Measurements from ENCODE around the gene KMT2E.
A peak's percentile ranks its signal among the peaks of the same experiment; 100 is the strongest.

The KMT2E gene

GRCh38 chr7:105010504-105011130 is 3.4 kb upstream of the KMT2E start:
- Histone ChIP-seq H3K9me3 (ENCODE audit: control insufficient read depth, insufficient read depth, low read length) (no peaks in the 10 kb centered on the region), H3K36me3 (ENCODE audit: insufficient read depth, low read length) (no peaks in the 10 kb centered on the region), H3K9ac (ENCODE audit: low read depth, low read length) (peak overlapping the region; percentile 99), H3K4me1 (ENCODE audit: insufficient read depth, low read length) (peaks cover 11% of the 10 kb centered on the region)

- peak overlapping the region; percentile 99 for H3K9ac ChIP-seq (ENCODE audit: low read depth, low read length)
- H3K36me3 ChIP-seq (ENCODE audit: insufficient read depth, low read length) = no peaks in the 10 kb centered on the region
- H3K9me3 ChIP-seq (ENCODE audit: control insufficient read depth, insufficient read depth, low read length) = no peaks in the 10 kb centered on the region
- H3K4me1 ChIP-seq (ENCODE audit: insufficient read depth, low read length) = peaks cover 11% of the 10 kb centered on the region
These were observed 2.7 kb upstream of the KMT2E start for GRCh38 chr7:105011141-105011830.

GRCh38 chr7:105011831-105012502 is 2.0 kb upstream of the KMT2E start:
- peak overlapping the region; percentile 99 for H3K9ac ChIP-seq (ENCODE audit: low read depth, low read length)
- no peaks in the 10 kb centered on the region for H3K9me3 ChIP-seq (ENCODE audit: control insufficient read depth, insufficient read depth, low read length)
- no peaks in the 10 kb centered on the region for H3K36me3 ChIP-seq (ENCODE audit: insufficient read depth, low read length)
- H3K4me1 ChIP-seq (ENCODE audit: insufficient read depth, low read length) = peaks cover 11% of the 10 kb centered on the region

GRCh38 chr7:105012503-105013220 is 1.3 kb upstream of the KMT2E start:
- Histone ChIP-seq H3K36me3 (ENCODE audit: insufficient read depth, low read length) (no peaks in the 10 kb centered on the region), H3K4me1 (ENCODE audit: insufficient read depth, low read length) (peaks cover 18% of the 10 kb centered on the region), H3K9me3 (ENCODE audit: control insufficient read depth, insufficient read depth, low read length) (no peaks in the 10 kb centered on the region), H3K9ac (ENCODE audit: low read depth, low read length) (peak overlapping the region; percentile 99)

- Histone ChIP-seq H3K9ac (ENCODE audit: low read depth, low read length) (peak overlapping the region; percentile 99), H3K4me1 (ENCODE audit: insufficient read depth, low read length) (peaks cover 21% of the 10 kb centered on the region), H3K36me3 (ENCODE audit: insufficient read depth, low read length) (no peaks in the 10 kb centered on the region), H3K9me3 (ENCODE audit: control insufficient read depth, insufficient read depth, low read length) (no peaks in the 10 kb centered on the region)
These were observed 687 bp upstream of the KMT2E start for GRCh38 chr7:105013221-105013815.

GRCh38 chr7:105014693-105015389 is 836 bp downstream of the KMT2E start:
- Histone ChIP-seq H3K4me1 (ENCODE audit: insufficient read depth, low read length) (peaks cover 15% of the 10 kb centered on the region), H3K9ac (ENCODE audit: low read depth, low read length) (peak overlapping the region; percentile 99), H3K36me3 (ENCODE audit: insufficient read depth, low read length) (no peaks in the 10 kb centered on the region), H3K9me3 (ENCODE audit: control insufficient read depth, insufficient read depth, low read length) (no peaks in the 10 kb centered on the region)

- Histone ChIP-seq H3K9me3 (ENCODE audit: control insufficient read depth, insufficient read depth, low read length) (no peaks in the 10 kb centered on the region), H3K9ac (ENCODE audit: low read depth, low read length) (peak overlapping the region; percentile 99), H3K4me1 (ENCODE audit: insufficient read depth, low read length) (peaks cover 9% of the 10 kb centered on the region; the same call in 1 of the 2 replicates), H3K36me3 (ENCODE audit: insufficient read depth, low read length) (no peaks in the 10 kb centered on the region)
These were observed 1.5 kb downstream of the KMT2E start for GRCh38 chr7:105015390-105015965.

GRCh38 chr7:105016068-105016708 is 2.2 kb downstream of the KMT2E start:
- no peaks in the 10 kb centered on the region for H3K9me3 ChIP-seq (ENCODE audit: control insufficient read depth, insufficient read depth, low read length)

GRCh38 chr7:105016709-105017656 is 3.0 kb downstream of the KMT2E start:
- no peaks in the 10 kb centered on the region for H3K36me3 ChIP-seq (ENCODE audit: insufficient read depth, low read length)
- peak overlapping the region; percentile 99; the same call in 1 of the 2 replicates for H3K9ac ChIP-seq (ENCODE audit: low read depth, low read length)

More at GRCh38 chr7:105016068-105016708, 2.2 kb downstream of the KMT2E start:
- Histone ChIP-seq H3K9ac (ENCODE audit: low read depth, low read length) (peak overlapping the region; percentile 99), H3K4me1 (ENCODE audit: insufficient read depth, low read length) (peaks cover 9% of the 10 kb centered on the region; the same call in 1 of the 2 replicates), H3K36me3 (ENCODE audit: insufficient read depth, low read length) (no peaks in the 10 kb centered on the region)

GRCh38 chr7:105017657-105018365 is 3.8 kb downstream of the KMT2E start:
- Histone ChIP-seq H3K9ac (ENCODE audit: low read depth, low read length) (no peak overlapping the region), H3K4me1 (ENCODE audit: insufficient read depth, low read length) (peaks cover 9% of the 10 kb centered on the region; the same call in 1 of the 2 replicates)

More at GRCh38 chr7:105016709-105017656, 3.0 kb downstream of the KMT2E start:
- no peaks in the 10 kb centered on the region for H3K9me3 ChIP-seq (ENCODE audit: control insufficient read depth, insufficient read depth, low read length)
- peaks cover 9% of the 10 kb centered on the region; the same call in 1 of the 2 replicates for H3K4me1 ChIP-seq (ENCODE audit: insufficient read depth, low read length)

GRCh38 chr7:105019269-105019668 is 5.3 kb downstream of the KMT2E start:
- Histone ChIP-seq H3K9ac (ENCODE audit: low read depth, low read length) (no peak overlapping the region), H3K9me3 (ENCODE audit: control insufficient read depth, insufficient read depth, low read length) (no peaks in the 10 kb centered on the region), H3K36me3 (ENCODE audit: insufficient read depth, low read length) (no peaks in the 10 kb centered on the region), H3K4me1 (ENCODE audit: insufficient read depth, low read length) (peaks cover 9% of the 10 kb centered on the region; the same call in 1 of the 2 replicates)

More at GRCh38 chr7:105017657-105018365, 3.8 kb downstream of the KMT2E start:
- Histone ChIP-seq H3K36me3 (ENCODE audit: insufficient read depth, low read length) (no peaks in the 10 kb centered on the region), H3K9me3 (ENCODE audit: control insufficient read depth, insufficient read depth, low read length) (no peaks in the 10 kb centered on the region)

Data from ES-I3 (cell line).